Ovary (tissue), 3 donors: ENCODE measurements around the gene APBB2.
"Not testable (repeated sequence)": the region's sequence is repeated elsewhere in the genome, so short reads cannot be mapped to it uniquely, and the experiment has no call there.

Experiments
- CTCF ChIP-seq, 3 donors: fragments of 450-650 bp in 2 of 3; fragments of 200-600 bp in 1 of 3; IDR thresholded peaks; one replicate each; pipeline versions ENCODE4 v1.5.1 to v1.8.0; 2016 to 2022; ENCODE audit warnings: antibody characterized with exemption in 3 of 3, mild to moderate bottlenecking in 1 of 3
- EP300 ChIP-seq: sonication (generic); formaldehyde crosslinking; IDR thresholded peaks from one replicate; pipeline ENCODE4 v1.6.1; 2017; ENCODE audit warnings: antibody characterized with exemption
- POLR2A ChIP-seq: fragments of 450-650 bp; IDR thresholded peaks from one replicate; pipeline ENCODE4 v1.6.1; 2017; ENCODE audit warnings: antibody characterized with exemption, mild to moderate bottlenecking, moderate library complexity
- donor health status: DM: no; HTN: no; CAD: no.

GRCh38 chr4:40994321-40994720, 220.0 kb downstream of the APBB2 start:
- not testable (repeated sequence) for TF ChIP-seq POLR2A; CTCF (IDR thresholded peaks at IDR 0.05); EP300
